ENCODE results near the gene PM20D2.
"Not testable (repeated sequence)": the region's sequence is repeated elsewhere in the genome, so short reads cannot be mapped to it uniquely, and the experiment has no call there.

The PM20D2 gene

DNA sequence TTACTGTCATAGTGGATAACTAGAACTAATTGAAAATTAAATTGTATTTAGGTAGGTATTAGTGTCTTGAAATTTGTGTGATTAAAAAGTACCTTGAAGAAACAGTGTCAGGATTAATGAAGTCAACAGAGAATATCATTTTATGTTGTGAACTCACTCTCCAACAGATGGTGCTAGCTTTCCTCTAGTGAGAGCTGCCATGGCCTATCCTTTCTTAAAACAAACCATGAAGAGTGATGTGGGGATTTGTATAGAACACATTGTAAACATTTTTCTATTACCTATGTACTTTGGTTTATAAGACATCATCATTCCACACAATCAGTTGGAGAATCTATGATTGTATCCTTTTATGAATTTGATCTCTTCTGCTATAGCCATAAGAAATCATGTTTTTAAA, 23.2 kb upstream of the PM20D2 start:
- no peaks in the 10 kb centered on the region for H3K9me3 ChIP-seq (ENCODE audit: control insufficient read depth, low read length)

GRCh38 chr6:89128256-89128671, 17.6 kb upstream of the PM20D2 start:
- not testable (repeated sequence) for H3K4me3 ChIP-seq (ENCODE audit: extremely low read depth, insufficient read depth, low read length, poor library complexity, severe bottlenecking); H3K4me1 ChIP-seq (ENCODE audit: control insufficient read depth, insufficient read depth, low read length, poor library complexity, severe bottlenecking); H3K27ac ChIP-seq (ENCODE audit: low read depth, low read length, severe bottlenecking); H3K36me3 ChIP-seq (ENCODE audit: control insufficient read depth, insufficient read depth, low read length); H3K9me3 ChIP-seq (ENCODE audit: control insufficient read depth, low read length)
- 86 to 100% methylated on average over 1 of the region's 2 CpGs for WGBS, 2 experiments (ENCODE audit: insufficient coverage in 2 of 2)

More for the DNA sequence above, 23.2 kb upstream of the PM20D2 start:
- Histone ChIP-seq H3K27ac (ENCODE audit: low read depth, low read length, severe bottlenecking) (no peak overlapping the region), H3K4me1 (ENCODE audit: control insufficient read depth, insufficient read depth, low read length, poor library complexity, severe bottlenecking) (peaks cover 4% of the 10 kb centered on the region), H3K36me3 (ENCODE audit: control insufficient read depth, insufficient read depth, low read length) (no peaks in the 10 kb centered on the region), H3K4me3 (ENCODE audit: extremely low read depth, insufficient read depth, low read length, poor library complexity, severe bottlenecking) (no peak overlapping the region)

GRCh38 chr6:89131599-89131998, 14.3 kb upstream of the PM20D2 start:
- Histone ChIP-seq H3K9me3 (ENCODE audit: control insufficient read depth, low read length) (no peaks in the 10 kb centered on the region), H3K4me1 (ENCODE audit: control insufficient read depth, insufficient read depth, low read length, poor library complexity, severe bottlenecking) (no peaks in the 10 kb centered on the region), H3K4me3 (ENCODE audit: extremely low read depth, insufficient read depth, low read length, poor library complexity, severe bottlenecking) (no peak overlapping the region), H3K27ac (ENCODE audit: low read depth, low read length, severe bottlenecking) (no peak overlapping the region), H3K36me3 (ENCODE audit: control insufficient read depth, insufficient read depth, low read length) (no peaks in the 10 kb centered on the region)
- WGBS, 2 experiments (ENCODE audit: insufficient coverage in 2 of 2), result 97 to 100% methylated on average over 3 of the region's 3 CpGs

DNA sequence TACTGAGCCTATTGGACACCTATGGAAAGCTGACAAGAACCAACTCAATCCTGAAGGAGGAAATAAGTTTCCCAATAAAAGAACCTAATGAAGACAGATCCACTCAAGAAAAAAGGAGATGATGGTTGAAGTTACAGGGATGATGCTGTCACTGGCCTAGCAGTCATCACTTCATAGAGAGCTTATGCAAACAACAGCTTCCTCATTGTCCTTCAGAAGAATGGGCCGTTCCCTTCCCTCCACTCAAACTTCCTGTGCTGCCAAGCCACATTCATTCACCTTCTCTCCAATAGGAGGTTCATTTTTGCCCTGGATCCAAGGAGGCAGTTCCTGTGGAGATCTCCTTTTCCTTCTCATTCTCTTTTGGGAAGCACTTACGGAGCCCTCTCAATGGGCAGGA, 13.8 kb upstream of the PM20D2 start:
- Histone ChIP-seq H3K36me3 (ENCODE audit: control insufficient read depth, insufficient read depth, low read length) (no peaks in the 10 kb centered on the region), H3K4me3 (ENCODE audit: extremely low read depth, insufficient read depth, low read length, poor library complexity, severe bottlenecking) (no peak overlapping the region), H3K27ac (ENCODE audit: low read depth, low read length, severe bottlenecking) (no peak overlapping the region), H3K9me3 (ENCODE audit: control insufficient read depth, low read length) (no peaks in the 10 kb centered on the region), H3K4me1 (ENCODE audit: control insufficient read depth, insufficient read depth, low read length, poor library complexity, severe bottlenecking) (no peaks in the 10 kb centered on the region)
- WGBS, 2 experiments (ENCODE audit: insufficient coverage in 2 of 2), result 60 to 71% methylated on average over 1 of the region's 2 CpGs

DNA sequence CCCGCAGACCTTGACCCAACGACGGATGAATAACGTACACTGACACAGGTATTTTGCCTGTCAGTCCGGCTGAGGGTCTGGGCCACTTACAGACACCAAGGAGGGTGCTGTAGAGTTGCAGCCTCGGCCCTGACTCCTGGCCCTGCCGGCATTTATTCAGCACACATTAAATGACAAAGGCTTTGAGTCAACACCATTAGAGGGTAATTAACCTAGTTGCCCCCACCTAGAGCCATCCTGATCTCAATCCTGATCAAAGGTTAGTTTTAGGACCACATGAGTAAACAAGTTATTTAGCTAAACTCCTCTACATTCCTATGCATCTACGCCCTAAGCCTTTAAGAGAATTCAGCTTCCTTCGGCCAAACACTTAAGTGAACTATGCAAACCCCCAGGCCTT, 11.9 kb upstream of the PM20D2 start:
- no peaks in the 10 kb centered on the region for H3K36me3 ChIP-seq (ENCODE audit: control insufficient read depth, insufficient read depth, low read length)
- 50 to 64% methylated on average over 5 to 8 of the region's 9 CpGs for WGBS, 2 experiments (ENCODE audit: insufficient coverage in 2 of 2)
- H3K9me3 ChIP-seq (ENCODE audit: control insufficient read depth, low read length), result no peaks in the 10 kb centered on the region
- no peaks in the 10 kb centered on the region for H3K4me1 ChIP-seq (ENCODE audit: control insufficient read depth, insufficient read depth, low read length, poor library complexity, severe bottlenecking)
- no peak overlapping the region for H3K4me3 ChIP-seq (ENCODE audit: extremely low read depth, insufficient read depth, low read length, poor library complexity, severe bottlenecking)
- no peak overlapping the region for H3K27ac ChIP-seq (ENCODE audit: low read depth, low read length, severe bottlenecking)

DNA sequence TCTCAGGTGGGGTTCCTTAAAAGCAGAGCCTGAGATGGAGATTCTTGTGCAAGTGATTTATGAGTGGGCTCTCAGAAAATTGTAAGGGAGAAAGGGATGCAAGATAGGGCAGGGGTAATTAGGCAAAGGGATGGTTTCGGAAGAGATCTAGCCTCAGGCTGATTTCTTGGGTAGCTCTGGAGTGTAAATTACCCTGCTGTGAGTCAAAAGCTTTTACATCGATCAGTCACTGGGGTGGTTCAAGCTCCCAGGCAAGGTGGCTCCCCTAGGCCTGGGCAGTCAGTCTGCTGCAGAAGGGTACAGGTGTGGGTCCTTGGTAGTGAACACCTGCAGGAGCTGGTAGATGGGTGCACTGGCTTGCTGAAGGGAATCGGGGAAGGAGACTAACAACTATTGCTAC, 11.1 kb upstream of the PM20D2 start:
- no peak overlapping the region for H3K4me3 ChIP-seq (ENCODE audit: extremely low read depth, insufficient read depth, low read length, poor library complexity, severe bottlenecking)
- WGBS, 2 experiments (ENCODE audit: insufficient coverage in 2 of 2), result 38 to 48% methylated on average over 2 of the region's 3 CpGs
- no peak overlapping the region for H3K27ac ChIP-seq (ENCODE audit: low read depth, low read length, severe bottlenecking)
- H3K9me3 ChIP-seq (ENCODE audit: control insufficient read depth, low read length), result no peaks in the 10 kb centered on the region
- no peaks in the 10 kb centered on the region for H3K36me3 ChIP-seq (ENCODE audit: control insufficient read depth, insufficient read depth, low read length)
- peaks cover 7% of the 10 kb centered on the region for H3K4me1 ChIP-seq (ENCODE audit: control insufficient read depth, insufficient read depth, low read length, poor library complexity, severe bottlenecking)

DNA sequence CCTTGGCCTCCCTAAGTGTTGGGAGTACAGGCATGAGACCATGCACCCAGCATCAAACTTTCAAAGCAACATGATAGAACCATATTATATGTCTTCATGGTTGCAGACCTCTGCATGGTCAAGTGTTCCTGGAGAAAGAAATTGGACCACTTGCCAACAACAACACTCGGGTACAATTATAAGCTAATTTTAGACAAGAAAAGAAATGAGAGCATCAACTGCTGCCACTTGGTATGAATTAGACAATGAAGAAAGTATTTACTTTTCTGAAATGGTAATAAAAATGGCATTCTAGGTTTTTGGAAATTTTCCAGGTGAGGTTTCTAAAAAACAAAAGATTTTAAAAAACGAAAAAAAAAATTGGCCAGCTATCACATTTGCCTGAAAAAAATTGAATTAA, 7.7 kb upstream of the PM20D2 start:
- Histone ChIP-seq H3K27ac (ENCODE audit: low read depth, low read length, severe bottlenecking) (no peak overlapping the region), H3K4me1 (ENCODE audit: control insufficient read depth, insufficient read depth, low read length, poor library complexity, severe bottlenecking) (peaks cover 18% of the 10 kb centered on the region), H3K4me3 (ENCODE audit: extremely low read depth, insufficient read depth, low read length, poor library complexity, severe bottlenecking) (no peak overlapping the region), H3K36me3 (ENCODE audit: control insufficient read depth, insufficient read depth, low read length) (no peaks in the 10 kb centered on the region), H3K9me3 (ENCODE audit: control insufficient read depth, low read length) (no peaks in the 10 kb centered on the region)
- WGBS, 2 experiments (ENCODE audit: insufficient coverage in 2 of 2), result 86% methylated on average over 1 of the region's 2 CpGs; no CpG with 5 or more reads in 1 of the 2 experiments

DNA sequence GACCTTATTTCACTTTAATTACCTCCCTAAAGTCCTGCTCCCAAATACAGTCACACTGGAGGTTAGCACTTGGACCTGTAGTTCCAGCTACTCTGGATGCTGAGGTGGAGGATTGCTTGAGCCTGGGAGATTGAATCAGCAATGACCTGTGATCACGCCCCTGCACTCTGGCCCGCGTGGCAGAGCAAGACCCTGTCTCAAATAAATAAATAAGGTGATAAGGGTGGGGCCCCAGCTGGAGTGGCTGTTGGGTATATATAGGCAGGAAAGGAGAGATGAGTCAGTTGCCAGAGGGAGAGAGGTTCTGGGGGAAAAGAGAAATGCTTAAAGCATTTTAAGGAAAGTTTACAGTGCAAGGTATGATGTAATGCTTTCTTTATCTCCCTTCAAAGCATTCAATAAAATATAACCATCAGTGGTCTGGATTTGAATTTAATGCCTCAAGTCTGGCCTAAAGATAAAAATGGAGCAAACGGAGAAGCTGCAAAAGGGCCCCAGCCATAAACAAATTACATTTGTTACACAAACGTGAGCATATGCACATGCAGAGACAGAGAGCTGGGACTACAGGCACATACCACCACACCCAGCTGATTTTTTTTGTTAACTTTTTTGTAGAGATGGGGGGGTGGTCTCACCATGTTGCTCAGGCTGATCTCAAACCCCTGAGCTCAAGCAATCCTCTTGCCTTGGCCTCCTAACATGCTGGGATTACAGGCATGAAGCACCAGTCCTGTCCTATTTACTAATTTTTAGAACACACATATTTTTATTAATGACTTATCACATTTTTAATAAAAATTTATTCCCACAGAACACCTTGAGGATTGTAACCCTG, 6.1 kb upstream of the PM20D2 start:
- peaks cover 18% of the 10 kb centered on the region for H3K4me1 ChIP-seq (ENCODE audit: control insufficient read depth, insufficient read depth, low read length, poor library complexity, severe bottlenecking)
- H3K27ac ChIP-seq (ENCODE audit: low read depth, low read length, severe bottlenecking), result no peak overlapping the region
- H3K9me3 ChIP-seq (ENCODE audit: control insufficient read depth, low read length), result no peaks in the 10 kb centered on the region
- 60 to 75% methylated on average over 1 to 4 of the region's 5 CpGs for WGBS, 2 experiments (ENCODE audit: insufficient coverage in 2 of 2)
- H3K36me3 ChIP-seq (ENCODE audit: control insufficient read depth, insufficient read depth, low read length), result no peaks in the 10 kb centered on the region
- no peak overlapping the region for H3K4me3 ChIP-seq (ENCODE audit: extremely low read depth, insufficient read depth, low read length, poor library complexity, severe bottlenecking)

DNA sequence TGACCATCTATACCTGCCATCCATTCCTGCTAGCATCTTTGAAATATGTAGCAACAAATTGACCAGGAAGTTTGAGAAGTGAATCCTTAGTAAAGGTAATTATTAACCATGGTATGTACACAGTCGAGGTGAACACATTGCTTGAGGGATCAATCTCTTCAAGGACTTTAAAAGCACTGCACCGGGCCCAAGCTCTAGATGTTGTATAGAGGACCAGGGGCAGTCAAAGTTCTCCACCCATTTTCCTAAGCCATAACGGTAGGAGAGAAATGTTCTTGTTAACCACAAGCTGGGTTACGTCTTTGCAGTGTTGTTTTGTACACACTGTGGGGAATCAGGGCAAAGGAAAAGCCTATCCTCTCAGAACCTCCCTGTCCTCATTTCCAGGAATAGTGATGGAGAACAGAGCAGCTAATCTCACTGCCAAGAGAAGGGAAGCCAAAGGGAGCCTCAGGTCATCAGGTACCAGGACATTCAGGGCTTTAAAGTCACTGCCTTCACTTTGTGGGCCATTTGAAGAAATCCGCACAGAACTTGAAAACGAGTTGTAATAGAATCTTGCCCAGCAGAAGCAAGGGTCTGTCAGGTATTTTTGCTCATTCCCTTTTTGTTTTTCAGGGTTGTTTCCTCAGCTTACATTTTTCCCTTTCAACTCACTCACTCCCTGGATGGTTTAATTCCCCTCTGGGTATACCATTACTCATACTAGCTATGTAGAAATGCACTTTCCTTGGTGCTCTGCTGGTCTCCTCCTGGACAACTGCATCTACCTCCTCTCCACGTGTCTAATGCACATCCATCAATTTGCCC, 5.3 kb upstream of the PM20D2 start:
- Histone ChIP-seq H3K4me1 (ENCODE audit: control insufficient read depth, insufficient read depth, low read length, poor library complexity, severe bottlenecking) (peaks cover 18% of the 10 kb centered on the region), H3K4me3 (ENCODE audit: extremely low read depth, insufficient read depth, low read length, poor library complexity, severe bottlenecking) (no peak overlapping the region), H3K27ac (ENCODE audit: low read depth, low read length, severe bottlenecking) (no peak overlapping the region), H3K36me3 (ENCODE audit: control insufficient read depth, insufficient read depth, low read length) (no peaks in the 10 kb centered on the region), H3K9me3 (ENCODE audit: control insufficient read depth, low read length) (no peaks in the 10 kb centered on the region)
- WGBS, 2 experiments (ENCODE audit: insufficient coverage in 2 of 2), result 80 to 83% methylated on average over 5 to 6 of the region's 7 CpGs

DNA sequence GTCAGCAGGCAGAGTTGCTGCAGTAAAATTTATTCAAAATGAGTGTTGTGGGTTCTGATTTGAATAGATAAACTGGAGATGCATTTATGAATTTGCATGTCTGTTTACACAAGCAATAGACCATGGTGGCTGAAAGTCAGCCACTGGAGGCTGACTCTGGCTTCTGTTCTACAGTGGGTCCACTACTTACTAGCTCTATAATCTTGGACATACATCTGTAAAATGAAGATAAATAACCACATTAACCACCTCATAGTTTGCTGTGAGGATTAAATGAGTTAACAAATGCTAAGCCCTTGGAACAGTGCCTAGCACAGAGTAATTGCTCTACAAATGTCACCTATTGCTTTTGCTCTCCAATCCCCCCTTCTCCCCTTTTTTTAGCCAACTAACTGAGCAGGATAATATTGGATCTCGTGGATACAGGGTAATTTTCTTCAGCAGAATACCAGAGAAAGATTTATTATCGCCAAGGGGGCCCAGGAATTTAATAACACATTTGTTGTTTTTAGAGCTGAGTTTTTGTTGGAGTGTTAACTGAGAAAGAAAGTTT, 1.4 kb upstream of the PM20D2 start:
- WGBS, 2 experiments (ENCODE audit: insufficient coverage in 2 of 2), result 88 to 100% methylated on average over 1 of the region's 2 CpGs
- H3K36me3 ChIP-seq (ENCODE audit: control insufficient read depth, insufficient read depth, low read length), result peaks cover 3% of the 10 kb centered on the region

More for the DNA sequence above, 1.4 kb upstream of the PM20D2 start:
- Histone ChIP-seq H3K27ac (ENCODE audit: low read depth, low read length, severe bottlenecking) (no peak overlapping the region), H3K9me3 (ENCODE audit: control insufficient read depth, low read length) (no peaks in the 10 kb centered on the region), H3K4me1 (ENCODE audit: control insufficient read depth, insufficient read depth, low read length, poor library complexity, severe bottlenecking) (peaks cover 13% of the 10 kb centered on the region), H3K4me3 (ENCODE audit: extremely low read depth, insufficient read depth, low read length, poor library complexity, severe bottlenecking) (no peak overlapping the region)

All from mesodermal cell (in vitro differentiated cells).